Colonic mucosa (tissue), 4 donors: ENCODE results near the gene TNS3. TPM values are rescaled to one million over a fixed set of nuclear protein-coding genes. Genes with fewer than 3 reads are reported as not detected.

Experiments used
- DNase-seq: peaks from one replicate; pipeline ENCODE4 v3.0.0-alpha.2; 2020
- H3K27ac ChIP-seq: fragments of 200-600 bp; one replicate; pipeline ENCODE4 v1.8.0; 2021
- H3K27me3 ChIP-seq: fragments of 200-600 bp; one replicate; pipeline ENCODE4 v1.8.0; 2021
- H3K36me3 ChIP-seq: fragments of 200-600 bp; one replicate; pipeline ENCODE4 v1.8.0; 2021
- H3K4me1 ChIP-seq: fragments of 200-600 bp; one replicate; pipeline ENCODE4 v1.8.0; 2021; ENCODE audit warnings: mild to moderate bottlenecking
- H3K4me3 ChIP-seq: fragments of 200-600 bp; one replicate; pipeline ENCODE4 v1.8.0; 2021
- H3K9ac ChIP-seq, 2 donors: one replicate each; pipeline ENCODE4 v1.7.0; 2013; ENCODE audit warnings: control low read depth in 2 of 2, low read depth in 2 of 2, low read length in 2 of 2
- H3K9me3 ChIP-seq: fragments of 200-600 bp; one replicate; pipeline ENCODE4 v1.8.0; 2021
- CTCF ChIP-seq: fragments of 200-600 bp; IDR thresholded peaks from one replicate; pipeline ENCODE4 v1.8.0; 2022; ENCODE audit warnings: antibody characterized with exemption, mild to moderate bottlenecking
- intact Hi-C: fragments of 100-400 bp; cut with DNase I; formaldehyde crosslinking; loops from one replicate; pipeline ENCODE4 v1.14.1; 2022
- total RNA-seq, 2 donors: library from RNA; stranded (reverse); fragmentation: NEBNext Ultra II Directional in 1 of 2; extraction: Animal tissue kit (Norgen Biotek cat#: 25700) in 1 of 2; gene quantifications; one replicate each; pipeline ENCODE4 v1.2.1, GENCODE V29; 2021
- donor health status: healthy.
- donor health status: DM: no; HTN: no; CAD: no.
- donor health status: DM: no; HTN: no; CAD: no.

Gene TNS3
- total RNA-seq, 2 donors from 2014 or later: 41.1 to 58.2 TPM

GRCh38 chr7:47249361-47249760 lies 332.6 kb downstream of the TNS3 start:
- H3K9ac ChIP-seq: no peak overlapping the region
- no peaks in the 10 kb centered on the region for H3K36me3 ChIP-seq
- DNase-seq: no peak
- TF ChIP-seq CTCF: no peak
- H3K27ac ChIP-seq: no peak overlapping the region
- intact Hi-C loops: no loop called here
- H3K9me3 ChIP-seq: no peaks in the 10 kb centered on the region
- H3K4me1 ChIP-seq: no peaks in the 10 kb centered on the region
- no peak overlapping the region for H3K4me3 ChIP-seq
- no peaks in the 10 kb centered on the region for H3K27me3 ChIP-seq

GRCh38 chr7:47248797-47249196 lies 333.1 kb downstream of the TNS3 start:
- intact Hi-C loops: no loop called here
- Histone ChIP-seq H3K4me1 (no peaks in the 10 kb centered on the region), H3K36me3 (no peaks in the 10 kb centered on the region), H3K27ac (no peak overlapping the region), H3K9ac (no peak overlapping the region), H3K27me3 (no peaks in the 10 kb centered on the region), H3K9me3 (no peaks in the 10 kb centered on the region), H3K4me3 (no peak overlapping the region)
- no peak for TF ChIP-seq CTCF
- DNase-seq: no peak

DNA sequence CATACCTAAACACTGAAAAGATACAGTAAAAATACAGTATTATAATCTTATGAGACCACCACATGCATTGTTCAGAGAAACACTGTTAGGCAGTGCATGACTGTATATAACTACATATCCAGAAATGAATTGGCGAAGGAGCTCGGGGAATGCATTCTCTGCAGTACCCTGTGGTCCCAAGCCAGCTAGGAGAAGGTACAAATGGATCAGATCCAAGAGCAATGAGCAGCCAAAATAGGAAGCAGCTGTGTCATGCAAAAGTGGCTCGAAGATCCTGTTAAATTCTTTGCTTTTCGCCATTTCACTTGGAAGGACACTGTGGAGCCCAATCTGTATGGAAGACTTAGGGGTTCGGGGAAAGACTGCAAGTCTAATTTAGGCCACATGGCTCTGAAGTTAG lies 334.8 kb downstream of the TNS3 start:
- no peak for DNase-seq
- intact Hi-C loops: no loop called here
- no peak overlapping the region for H3K9ac ChIP-seq
- H3K9me3 ChIP-seq: no peaks in the 10 kb centered on the region
- H3K36me3 ChIP-seq: no peaks in the 10 kb centered on the region
- no peak overlapping the region for H3K27ac ChIP-seq
- TF ChIP-seq CTCF: no peak
- no peaks in the 10 kb centered on the region for H3K27me3 ChIP-seq
- no peak overlapping the region for H3K4me3 ChIP-seq
- H3K4me1 ChIP-seq: no peaks in the 10 kb centered on the region

GRCh38 chr7:47244692-47245091 lies 337.2 kb downstream of the TNS3 start:
- Histone ChIP-seq H3K4me1 (no peaks in the 10 kb centered on the region), H3K9me3 (no peaks in the 10 kb centered on the region), H3K4me3 (no peak overlapping the region), H3K9ac (no peak overlapping the region), H3K27me3 (no peaks in the 10 kb centered on the region), H3K27ac (no peak overlapping the region), H3K36me3 (no peaks in the 10 kb centered on the region)
- intact Hi-C loops: no loop called here
- DNase-seq: no peak
- TF ChIP-seq CTCF: no peak

- H3K36me3 ChIP-seq: no peaks in the 10 kb centered on the region
- H3K27ac ChIP-seq: no peak overlapping the region
- no peaks in the 10 kb centered on the region for H3K27me3 ChIP-seq
- no peak overlapping the region for H3K4me3 ChIP-seq
- no peak for TF ChIP-seq CTCF
- DNase-seq: no peak
- no peaks in the 10 kb centered on the region for H3K9me3 ChIP-seq
- H3K4me1 ChIP-seq: no peaks in the 10 kb centered on the region
- intact Hi-C loops: no loop called here
- H3K9ac ChIP-seq: no peak overlapping the region
Measured at GRCh38 chr7:47241112-47242065, 340.5 kb downstream of the TNS3 start.
